Measurements from ENCODE around the gene SLC4A8.
"Not testable (repeated sequence)": the region's sequence is repeated elsewhere in the genome, so short reads cannot be mapped to it uniquely, and the experiment has no call there.

The SLC4A8 gene

GRCh38 chr12:51450333-51450732 lies 25.7 kb downstream of the SLC4A8 start:
- CTCF ChIA-PET = interaction anchor here (1.0 kb wide), 1 partner anchor 15 kb away, joined by 3 read pairs; no protein-coding TSS in a partner anchor
- POLR2A ChIA-PET = no interaction called here
- no peak overlapping the region for H3K4me3 ChIP-seq (ENCODE audit: low read depth, low read length)
- TF ChIP-seq CTCF (IDR thresholded peaks at IDR 0.05; ENCODE audit: insufficient read depth, low read length, missing control alignments) = no peak
- no peak for DNase-seq (ENCODE audit: low read depth, low spot score)

GRCh38 chr12:51450806-51451205 lies 26.2 kb downstream of the SLC4A8 start:
- no peak for DNase-seq (ENCODE audit: low read depth, low spot score)
- no peak for TF ChIP-seq CTCF (IDR thresholded peaks at IDR 0.05; ENCODE audit: insufficient read depth, low read length, missing control alignments)
- ChIA-PET CTCF (interaction anchor here (1.0 kb wide), 1 partner anchor 15 kb away, joined by 3 read pairs; no protein-coding TSS in a partner anchor), POLR2A (no interaction called here)
- H3K4me3 ChIP-seq (ENCODE audit: low read depth, low read length) = no peak overlapping the region

GRCh38 chr12:51454016-51454415 lies 29.4 kb downstream of the SLC4A8 start:
- DNase-seq (ENCODE audit: low read depth, low spot score); CTCF ChIA-PET; POLR2A ChIA-PET; H3K4me3 ChIP-seq (ENCODE audit: low read depth, low read length): not testable (repeated sequence)

- H3K4me3 ChIP-seq (ENCODE audit: low read depth, low read length); POLR2A ChIA-PET; DNase-seq (ENCODE audit: low read depth, low spot score); CTCF ChIA-PET: not testable (repeated sequence)
Measured at GRCh38 chr12:51455050-51455449, 30.4 kb downstream of the SLC4A8 start.

GRCh38 chr12:51458635-51459034 lies 34.0 kb downstream of the SLC4A8 start:
- CTCF ChIA-PET = interaction anchor here (1.0 to 1.2 kb wide), 2 partner anchors 9 to 21 kb away, joined by 3 to 4 read pairs; no protein-coding TSS in a partner anchor
- H3K4me3 ChIP-seq (ENCODE audit: low read depth, low read length) = no peak overlapping the region
- TF ChIP-seq CTCF (IDR thresholded peaks at IDR 0.05; ENCODE audit: insufficient read depth, low read length, missing control alignments) = no peak
- POLR2A ChIA-PET = no interaction called here
- DNase-seq (ENCODE audit: low read depth, low spot score) = no peak

GRCh38 chr12:51460519-51460918 lies 35.9 kb downstream of the SLC4A8 start:
- no peak overlapping the region for H3K4me3 ChIP-seq (ENCODE audit: low read depth, low read length)
- ChIA-PET POLR2A (no interaction called here), CTCF (no interaction called here)
- TF ChIP-seq CTCF (IDR thresholded peaks at IDR 0.05; ENCODE audit: insufficient read depth, low read length, missing control alignments) = no peak
- DNase-seq (ENCODE audit: low read depth, low spot score) = no peak

- no peak for DNase-seq (ENCODE audit: low read depth, low spot score)
- H3K4me3 ChIP-seq (ENCODE audit: low read depth, low read length) = no peak overlapping the region
- ChIA-PET POLR2A (no interaction called here), CTCF (no interaction called here)
- no peak for TF ChIP-seq CTCF (IDR thresholded peaks at IDR 0.05; ENCODE audit: insufficient read depth, low read length, missing control alignments)
Measured at GRCh38 chr12:51465491-51465890, 40.9 kb downstream of the SLC4A8 start.
